ENCODE measurements around the gene RGL2.

DNA sequence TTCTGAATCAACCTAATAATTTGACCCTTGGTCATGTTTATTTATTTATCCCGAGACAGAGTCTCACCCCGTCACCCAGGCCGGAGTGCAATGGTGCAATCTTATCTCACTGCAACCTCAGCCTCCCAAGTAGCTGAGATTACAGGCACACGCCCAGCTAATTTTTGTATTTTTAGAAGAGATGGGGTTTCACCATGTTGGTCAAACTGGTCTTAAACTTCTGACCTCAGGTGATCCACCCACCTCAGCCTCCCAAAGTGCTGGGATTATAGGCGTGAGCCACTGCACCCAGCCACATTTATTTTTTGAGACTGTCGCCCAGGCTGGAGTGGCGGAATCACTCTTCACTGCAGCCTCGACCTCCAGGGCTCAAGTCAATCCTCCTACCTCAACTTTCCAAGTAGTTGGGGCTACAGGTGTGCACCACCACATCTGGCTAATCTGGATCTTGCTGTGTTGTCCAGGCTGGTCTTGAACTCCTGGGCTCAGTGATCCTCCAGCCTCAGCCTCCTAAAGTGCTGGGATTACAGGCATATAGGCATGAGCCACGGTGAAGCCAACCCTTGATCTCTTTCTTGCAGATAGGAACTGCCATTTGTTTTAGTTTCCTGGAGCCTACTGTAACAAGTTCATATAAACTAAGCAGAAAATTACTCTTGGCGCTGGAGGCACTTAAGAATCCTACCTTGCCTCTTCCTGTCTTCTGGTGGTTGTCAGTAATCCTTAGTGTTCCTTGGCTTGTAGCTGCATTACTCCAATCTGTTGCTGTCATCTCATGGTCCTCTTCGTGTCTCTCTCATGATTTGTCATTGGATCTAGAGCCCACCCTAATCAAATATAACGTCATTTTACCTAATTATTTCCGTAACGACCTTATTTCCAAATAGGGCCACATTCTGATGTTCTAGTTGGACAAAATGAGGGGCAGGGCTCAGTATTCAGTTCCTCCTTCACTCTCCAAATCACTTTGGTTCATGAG lies 24.5 kb downstream of the RGL2 start:
- TF ChIP-seq, protein P1, sequence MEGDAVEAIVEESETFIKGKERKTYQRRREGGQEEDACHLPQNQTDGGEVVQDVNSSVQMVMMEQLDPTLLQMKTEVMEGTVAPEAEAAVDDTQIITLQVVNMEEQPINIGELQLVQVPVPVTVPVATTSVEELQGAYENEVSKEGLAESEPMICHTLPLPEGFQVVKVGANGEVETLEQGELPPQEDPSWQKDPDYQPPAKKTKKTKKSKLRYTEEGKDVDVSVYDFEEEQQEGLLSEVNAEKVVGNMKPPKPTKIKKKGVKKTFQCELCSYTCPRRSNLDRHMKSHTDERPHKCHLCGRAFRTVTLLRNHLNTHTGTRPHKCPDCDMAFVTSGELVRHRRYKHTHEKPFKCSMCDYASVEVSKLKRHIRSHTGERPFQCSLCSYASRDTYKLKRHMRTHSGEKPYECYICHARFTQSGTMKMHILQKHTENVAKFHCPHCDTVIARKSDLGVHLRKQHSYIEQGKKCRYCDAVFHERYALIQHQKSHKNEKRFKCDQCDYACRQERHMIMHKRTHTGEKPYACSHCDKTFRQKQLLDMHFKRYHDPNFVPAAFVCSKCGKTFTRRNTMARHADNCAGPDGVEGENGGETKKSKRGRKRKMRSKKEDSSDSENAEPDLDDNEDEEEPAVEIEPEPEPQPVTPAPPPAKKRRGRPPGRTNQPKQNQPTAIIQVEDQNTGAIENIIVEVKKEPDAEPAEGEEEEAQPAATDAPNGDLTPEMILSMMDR (IDR thresholded peaks at IDR 0.05; ENCODE audit: poor library complexity): no peak
- no peak for TF ChIP-seq EZH2phosphoT487 (IDR thresholded peaks at IDR 0.05; ENCODE audit: low read depth, severe bottlenecking, unreplicated experiment)
